Prostate gland (tissue), 2 donors: Measurements from ENCODE around the gene MBD3L2. TPM values are rescaled to one million over a fixed set of nuclear protein-coding genes. Genes with fewer than 3 reads are reported as not detected.
"Not testable (repeated sequence)": the region's sequence is repeated elsewhere in the genome, so short reads cannot be mapped to it uniquely, and the experiment has no call there.

Source experiments
- DNase-seq: peaks from one replicate; pipeline ENCODE4 v3.0.0-alpha.2; 2019; ENCODE audit warnings: low spot score
- H3K27ac ChIP-seq, 2 donors: fragments of 200-600 bp; sonication (generic); 2 replicates each; pipeline ENCODE4 v1.5.1; 2017 to 2019
- H3K27me3 ChIP-seq: fragments of 200-600 bp; sonication (generic); replicated peaks from 2 replicates; pipeline ENCODE4 v1.5.1; 2019; ENCODE audit not compliant: insufficient read depth
- H3K36me3 ChIP-seq, 2 donors: fragments of 200-600 bp; sonication (generic); 1 replicate in 1 of 2; 2 replicates in 1 of 2; pipeline versions ENCODE4 v1.5.1 to v1.8.1; 2017 to 2019
- H3K4me1 ChIP-seq: fragments of 200-600 bp; sonication (generic); replicated peaks from 2 replicates; pipeline ENCODE4 v1.5.1; 2019
- H3K4me3 ChIP-seq, 2 donors: fragments of 200-600 bp; sonication (generic); 2 replicates each; pipeline ENCODE4 v1.5.1; 2017 to 2019
- H3K9me3 ChIP-seq: fragments of 200-600 bp; sonication (generic); 2 replicates; pipeline ENCODE4 v1.5.1; 2017
- POLR2A ChIP-seq: fragments of 450-650 bp; IDR thresholded peaks from one replicate; pipeline ENCODE4 v1.6.1; 2016; ENCODE audit warnings: antibody characterized with exemption, mild to moderate bottlenecking
- POLR2AphosphoS5 ChIP-seq: sonication (generic); formaldehyde crosslinking; IDR thresholded peaks from one replicate; pipeline ENCODE4 v1.6.1; 2017; ENCODE audit warnings: antibody characterized with exemption
- WGBS: methylation state at CpG from one replicate; pipeline ENCODE4 v1.1.5; 2018; 5-methylcytosine and 5-hydroxymethylcytosine counted together
- intact Hi-C: fragments of 100-400 bp; cut with DNase I; formaldehyde crosslinking; loops from one replicate; pipeline ENCODE4 v1.14.2; 2022
- total RNA-seq, 2 donors: library from RNA; depleted of rRNA; stranded (reverse); fragments of >200 nt; gene quantifications; one replicate each; pipeline ENCODE4 v1.1.0, GENCODE V29; 2016
- TF ChIP-seq, protein P1 (sequence below), 4 experiments: fragments of 200-600 bp in 2 of 4; fragments of 450-650 bp in 2 of 4; sonication (generic) in 2 of 4; IDR thresholded peaks; 1 replicate in 3 of 4; 2 replicates in 1 of 4; pipeline ENCODE4 v1.5.1; 2016 to 2019; ENCODE audit warnings: antibody characterized with exemption in 4 of 4, mild to moderate bottlenecking in 2 of 4, moderate library complexity in 2 of 4

The MBD3L2 gene
- total RNA-seq: not detected

DNA sequence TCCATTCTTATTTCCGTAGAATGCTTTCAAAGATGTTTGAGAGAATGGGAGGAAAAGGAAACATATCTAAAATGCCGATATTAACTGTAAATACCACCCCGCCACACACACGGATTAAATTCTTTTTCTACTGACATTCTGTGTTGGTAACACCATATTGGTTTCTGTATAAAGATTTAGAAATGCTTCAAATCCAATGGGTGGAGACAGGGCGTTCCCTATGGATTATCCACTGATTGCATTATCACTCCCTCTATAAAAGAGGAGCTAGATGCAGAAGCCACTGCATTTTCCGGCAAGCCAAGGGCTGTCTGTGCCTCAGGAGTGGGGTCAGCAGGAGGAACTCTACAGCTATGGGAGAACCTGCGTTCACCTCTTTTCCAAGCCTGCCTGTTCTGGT is at the start of gene MBD3L2:
Gene MBD3L2 (plus strand): TSS at position 301 of the 400 bp plus-strand sequence. CDS start 53 bp downstream, at position 354.
- H3K36me3 ChIP-seq, intact Hi-C loops, H3K9me3 ChIP-seq, H3K4me1 ChIP-seq, DNase-seq, H3K27ac ChIP-seq, H3K4me3 ChIP-seq, H3K27me3 ChIP-seq: not testable (repeated sequence)
- no CpG with 5 or more reads among the region's 7 CpGs for WGBS

DNA sequence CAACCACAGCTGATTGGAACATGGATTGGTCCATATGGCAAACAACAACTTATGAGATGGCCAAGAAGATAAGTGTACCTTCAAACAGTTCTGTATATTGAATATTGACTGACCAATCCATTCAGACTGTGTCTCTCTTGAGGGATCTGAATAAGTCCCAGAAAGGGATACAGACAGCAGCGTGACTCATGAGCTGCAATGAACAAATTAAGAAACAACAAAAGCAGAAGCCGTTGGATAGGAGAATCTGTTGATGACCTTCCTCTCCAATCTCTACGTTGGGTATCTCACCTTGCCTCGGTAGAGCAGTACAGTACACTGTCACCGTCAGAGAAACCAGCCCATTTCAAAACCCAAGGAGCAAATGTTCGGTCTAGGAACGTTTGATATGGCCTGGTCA is 49.2 kb upstream of the MBD3L2 start:
- DNase-seq: no peak
- H3K36me3 ChIP-seq: no peaks in the 10 kb centered on the region
- H3K27ac ChIP-seq: no peak overlapping the region
- peaks cover 2% of the 10 kb centered on the region for H3K27me3 ChIP-seq
- no peaks in the 10 kb centered on the region for H3K4me1 ChIP-seq
- TF ChIP-seq POLR2AphosphoS5 (no peak), POLR2A (no peak)
- TF ChIP-seq, protein P1, sequence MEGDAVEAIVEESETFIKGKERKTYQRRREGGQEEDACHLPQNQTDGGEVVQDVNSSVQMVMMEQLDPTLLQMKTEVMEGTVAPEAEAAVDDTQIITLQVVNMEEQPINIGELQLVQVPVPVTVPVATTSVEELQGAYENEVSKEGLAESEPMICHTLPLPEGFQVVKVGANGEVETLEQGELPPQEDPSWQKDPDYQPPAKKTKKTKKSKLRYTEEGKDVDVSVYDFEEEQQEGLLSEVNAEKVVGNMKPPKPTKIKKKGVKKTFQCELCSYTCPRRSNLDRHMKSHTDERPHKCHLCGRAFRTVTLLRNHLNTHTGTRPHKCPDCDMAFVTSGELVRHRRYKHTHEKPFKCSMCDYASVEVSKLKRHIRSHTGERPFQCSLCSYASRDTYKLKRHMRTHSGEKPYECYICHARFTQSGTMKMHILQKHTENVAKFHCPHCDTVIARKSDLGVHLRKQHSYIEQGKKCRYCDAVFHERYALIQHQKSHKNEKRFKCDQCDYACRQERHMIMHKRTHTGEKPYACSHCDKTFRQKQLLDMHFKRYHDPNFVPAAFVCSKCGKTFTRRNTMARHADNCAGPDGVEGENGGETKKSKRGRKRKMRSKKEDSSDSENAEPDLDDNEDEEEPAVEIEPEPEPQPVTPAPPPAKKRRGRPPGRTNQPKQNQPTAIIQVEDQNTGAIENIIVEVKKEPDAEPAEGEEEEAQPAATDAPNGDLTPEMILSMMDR (IDR thresholded peaks at IDR 0.05): no peak
- H3K9me3 ChIP-seq: no peaks in the 10 kb centered on the region
- 79% methylated on average over 7 of the region's 7 CpGs for WGBS
- H3K4me3 ChIP-seq: no peak overlapping the region
- intact Hi-C loops: no loop called here

- no peak overlapping the region for H3K4me3 ChIP-seq
- intact Hi-C loops: no loop called here
- H3K4me1 ChIP-seq: no peaks in the 10 kb centered on the region
- H3K36me3 ChIP-seq: no peaks in the 10 kb centered on the region
- peaks cover 2% of the 10 kb centered on the region for H3K27me3 ChIP-seq
- H3K27ac ChIP-seq: no peak overlapping the region
- DNase-seq: no peak
- TF ChIP-seq POLR2A: no peak
- TF ChIP-seq POLR2AphosphoS5: no peak
- TF ChIP-seq, protein P1 (IDR thresholded peaks at IDR 0.05): no peak
- 68% methylated on average over 3 of the region's 3 CpGs for WGBS
- H3K9me3 ChIP-seq: no peaks in the 10 kb centered on the region
These were observed 48.8 kb upstream of the MBD3L2 start for GRCh38 chr19:7000333-7000732.

DNA sequence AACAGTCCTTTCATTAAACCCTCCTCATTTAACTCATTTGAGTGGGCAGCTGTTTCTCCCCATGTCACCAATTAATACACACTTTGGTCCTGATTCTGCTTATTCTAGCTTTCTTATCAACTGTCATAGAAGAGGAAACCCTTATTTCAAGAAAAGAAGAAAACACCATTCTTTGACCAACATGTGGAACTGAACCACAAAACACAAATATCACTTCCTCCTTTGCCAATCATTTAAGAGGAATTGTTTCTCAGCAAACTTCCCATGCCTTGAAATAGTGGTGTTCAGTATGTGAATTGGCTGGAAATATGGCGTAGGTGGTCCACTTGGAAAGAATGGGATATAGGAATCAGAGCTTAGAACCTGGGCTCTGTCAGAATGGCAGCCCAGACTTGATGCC is 48.3 kb upstream of the MBD3L2 start:
- WGBS: 91% methylated on average over 1 of the region's 1 CpG
- no peaks in the 10 kb centered on the region for H3K36me3 ChIP-seq
- DNase-seq: no peak
- intact Hi-C loops: no loop called here
- H3K4me3 ChIP-seq: no peak overlapping the region
- H3K4me1 ChIP-seq: no peaks in the 10 kb centered on the region
- peaks cover 2% of the 10 kb centered on the region for H3K27me3 ChIP-seq
- no peaks in the 10 kb centered on the region for H3K9me3 ChIP-seq
- TF ChIP-seq, protein P1 (IDR thresholded peaks at IDR 0.05): no peak
- TF ChIP-seq POLR2A (no peak), POLR2AphosphoS5 (no peak)
- no peak overlapping the region for H3K27ac ChIP-seq

DNA sequence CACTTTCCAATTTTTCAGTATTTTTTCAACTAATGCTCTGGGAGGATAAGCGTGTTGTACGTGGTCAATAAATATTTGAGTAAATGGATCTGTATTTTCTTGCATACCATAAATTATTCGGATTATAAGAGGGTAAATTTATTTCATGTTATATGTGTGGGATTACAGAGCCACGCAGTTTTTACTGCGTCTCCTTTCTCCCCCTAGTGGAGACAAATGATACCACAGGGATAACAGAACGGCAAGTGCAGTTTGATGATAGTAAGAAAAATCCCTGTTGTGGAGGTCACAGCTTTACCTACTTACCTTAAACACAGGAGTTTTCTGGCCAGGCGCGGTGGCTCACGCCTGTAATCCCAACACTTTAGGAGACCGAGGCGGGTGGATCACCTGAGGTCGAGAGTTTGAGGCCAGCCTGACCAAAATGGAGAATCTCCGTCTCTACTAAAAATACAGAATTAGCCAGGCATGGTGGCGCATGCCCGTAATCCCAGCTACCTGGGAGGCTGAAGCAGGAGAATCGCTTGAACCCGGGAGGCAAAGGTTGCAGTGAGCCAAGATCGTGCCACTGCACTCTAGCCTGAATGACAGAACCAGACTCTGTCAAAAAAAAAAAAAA is 44.7 kb upstream of the MBD3L2 start:
- Histone ChIP-seq H3K4me1 (no peaks in the 10 kb centered on the region), H3K36me3 (no peaks in the 10 kb centered on the region), H3K27me3 (peaks cover 2% of the 10 kb centered on the region), H3K27ac (no peak overlapping the region), H3K4me3 (no peak overlapping the region), H3K9me3 (no peaks in the 10 kb centered on the region)
- DNase-seq: no peak
- 94% methylated on average over 18 of the region's 18 CpGs for whole genome bisulfite sequencing
- TF ChIP-seq, protein P1 (IDR thresholded peaks at IDR 0.05): no peak
- TF ChIP-seq POLR2AphosphoS5 (no peak), POLR2A (no peak)
- intact Hi-C loops: no loop called here
